ENCODE data around the gene SHH.

The SHH gene

GRCh38 chr7:155850766-155851678 is 38.8 kb upstream of the SHH start:
- Histone ChIP-seq H3K27me3 (ENCODE audit: control insufficient read depth, low read length) (no peaks in the 10 kb centered on the region), H3K36me3 (ENCODE audit: control insufficient read depth, low read length) (no peaks in the 10 kb centered on the region), H3K4me1 (ENCODE audit: control insufficient read depth, low read length) (no peaks in the 10 kb centered on the region), H3K27ac (ENCODE audit: low read depth, low read length) (no peak overlapping the region), H3F3A (ENCODE audit: control insufficient read depth, insufficient read depth) (no peaks in the 10 kb centered on the region), H3K4me2 (ENCODE audit: low read length) (no peak overlapping the region), H3K79me2 (ENCODE audit: control insufficient read depth, low read length) (no peaks in the 10 kb centered on the region), H4K20me1 (ENCODE audit: control insufficient read depth, insufficient read depth, low read depth, low read length) (no peaks in the 10 kb centered on the region), H3K4me3 (ENCODE audit: low read length) (no peak overlapping the region), H3K9me3 (ENCODE audit: control insufficient read depth, insufficient read depth, low read length) (0 out of 2 replicates have a peak, but pooled peaks cover 2% of the 10 kb centered on the region), H3K9me2 (replicated peaks; ENCODE audit: control insufficient read depth, low read length) (no peaks in the 10 kb centered on the region)
- no peak for TF ChIP-seq CTCF (IDR thresholded peaks at IDR 0.05; ENCODE audit: low read depth, low read length, poor library complexity, severe bottlenecking)
- no peak for TF ChIP-seq EZH2phosphoT487 (IDR thresholded peaks at IDR 0.05; ENCODE audit: borderline replicate concordance, low read length)

- H3K4me3 ChIP-seq (ENCODE audit: low read length), result no peak overlapping the region
- no peaks in the 10 kb centered on the region for H3K9me2 ChIP-seq (replicated peaks; ENCODE audit: control insufficient read depth, low read length)
- no peaks in the 10 kb centered on the region for H4K20me1 ChIP-seq (ENCODE audit: control insufficient read depth, insufficient read depth, low read depth, low read length)
- no peaks in the 10 kb centered on the region for H3K36me3 ChIP-seq (ENCODE audit: control insufficient read depth, low read length)
- H3F3A ChIP-seq (ENCODE audit: control insufficient read depth, insufficient read depth), result no peaks in the 10 kb centered on the region
- no peaks in the 10 kb centered on the region for H3K4me1 ChIP-seq (ENCODE audit: control insufficient read depth, low read length)
- H3K79me2 ChIP-seq (ENCODE audit: control insufficient read depth, low read length), result no peaks in the 10 kb centered on the region
- TF ChIP-seq EZH2phosphoT487 (IDR thresholded peaks at IDR 0.05; ENCODE audit: borderline replicate concordance, low read length) (no peak), CTCF (IDR thresholded peaks at IDR 0.05; ENCODE audit: low read depth, low read length, poor library complexity, severe bottlenecking) (no peak)
- 0 out of 2 replicates have a peak, but pooled peaks cover 2% of the 10 kb centered on the region for H3K9me3 ChIP-seq (ENCODE audit: control insufficient read depth, insufficient read depth, low read length)
- no peak overlapping the region for H3K4me2 ChIP-seq (ENCODE audit: low read length)
- no peaks in the 10 kb centered on the region for H3K27me3 ChIP-seq (ENCODE audit: control insufficient read depth, low read length)
- H3K27ac ChIP-seq (ENCODE audit: low read depth, low read length), result no peak overlapping the region
These were observed 37.8 kb upstream of the SHH start for GRCh38 chr7:155850001-155850436.

GRCh38 chr7:155848691-155849669 is 36.7 kb upstream of the SHH start:
- Histone ChIP-seq H3K4me3 (ENCODE audit: low read length) (no peak overlapping the region), H3K79me2 (ENCODE audit: control insufficient read depth, low read length) (no peaks in the 10 kb centered on the region), H3K4me2 (ENCODE audit: low read length) (no peak overlapping the region), H3K27ac (ENCODE audit: low read depth, low read length) (no peak overlapping the region), H3K27me3 (ENCODE audit: control insufficient read depth, low read length) (no peaks in the 10 kb centered on the region), H3K36me3 (ENCODE audit: control insufficient read depth, low read length) (no peaks in the 10 kb centered on the region), H3F3A (ENCODE audit: control insufficient read depth, insufficient read depth) (no peaks in the 10 kb centered on the region), H3K4me1 (ENCODE audit: control insufficient read depth, low read length) (no peaks in the 10 kb centered on the region), H3K9me3 (ENCODE audit: control insufficient read depth, insufficient read depth, low read length) (no peaks in the 10 kb centered on the region), H3K9me2 (replicated peaks; ENCODE audit: control insufficient read depth, low read length) (no peaks in the 10 kb centered on the region), H4K20me1 (ENCODE audit: control insufficient read depth, insufficient read depth, low read depth, low read length) (no peaks in the 10 kb centered on the region)
- TF ChIP-seq CTCF (IDR thresholded peaks at IDR 0.05; ENCODE audit: low read depth, low read length, poor library complexity, severe bottlenecking) (no peak), EZH2phosphoT487 (IDR thresholded peaks at IDR 0.05; ENCODE audit: borderline replicate concordance, low read length) (no peak)
